Loucy (cell line): Measurements from ENCODE around the gene CXCL3.

ENCODE experiments used
- H2AFZ ChIP-seq: fragments of 200-600 bp; sonication (generic); 2 replicates; pipeline ENCODE4 v1.6.0; 2016; ENCODE audit warnings: antibody characterized with exemption, mild to moderate bottlenecking, low read length, moderate library complexity
- H3F3A ChIP-seq: fragments of 200-600 bp; 2 replicates; pipeline ENCODE4 v1.6.0; 2016; ENCODE audit warnings: antibody characterized with exemption, low read depth, mild to moderate bottlenecking
- H3K27me3 ChIP-seq: fragments of 200-600 bp; sonication (generic); 2 replicates; pipeline ENCODE4 v1.6.1; 2014; ENCODE audit warnings: low read length, mild to moderate bottlenecking; ENCODE audit not compliant: insufficient read depth, poor library complexity, severe bottlenecking
- H3K36me3 ChIP-seq: fragments of 200-600 bp; sonication (generic); 2 replicates; pipeline ENCODE4 v1.6.1; 2016; ENCODE audit warnings: low read length; ENCODE audit not compliant: insufficient read depth
- H3K4me1 ChIP-seq: fragments of 200-600 bp; sonication (generic); 2 replicates; pipeline ENCODE4 v1.5.1; 2014; ENCODE audit warnings: low read length, mild to moderate bottlenecking; ENCODE audit not compliant: insufficient read depth, poor library complexity, severe bottlenecking
- H3K4me2 ChIP-seq: fragments of 200-600 bp; sonication (generic); 2 replicates; pipeline ENCODE4 v1.6.0; 2014; ENCODE audit warnings: antibody characterized with exemption, low read length, low read depth, mild to moderate bottlenecking; ENCODE audit not compliant: poor library complexity, severe bottlenecking
- H3K4me3 ChIP-seq: fragments of 200-600 bp; sonication (generic); 2 replicates; pipeline ENCODE4 v1.5.1; 2014; ENCODE audit warnings: low read length, mild to moderate bottlenecking, mixed read lengths; ENCODE audit not compliant: poor library complexity, severe bottlenecking
- H3K79me2 ChIP-seq: fragments of 200-600 bp; sonication (generic); 2 replicates; pipeline ENCODE4 v1.6.1; 2014; ENCODE audit warnings: low read length; ENCODE audit not compliant: insufficient read depth
- H3K9ac ChIP-seq: fragments of 200-600 bp; sonication (generic); 2 replicates; pipeline ENCODE4 v1.6.0; 2014; ENCODE audit warnings: mild to moderate bottlenecking, low read depth, low read length, moderate library complexity; ENCODE audit not compliant: poor library complexity, severe bottlenecking
- H3K9me2 ChIP-seq: fragments of 200-600 bp; sonication (generic); replicated peaks from 2 replicates; pipeline ENCODE4 v1.6.1; 2016; ENCODE audit warnings: low read depth, low read length, mixed read lengths
- H3K9me3 ChIP-seq: fragments of 200-600 bp; sonication (generic); 2 replicates; pipeline ENCODE4 v1.6.1; 2014; ENCODE audit warnings: mild to moderate bottlenecking, antibody characterized with exemption, low read length, low read depth; ENCODE audit not compliant: insufficient read depth
- H4K20me1 ChIP-seq: fragments of 200-600 bp; sonication (generic); 2 replicates; pipeline ENCODE4 v1.6.0; 2014; ENCODE audit warnings: antibody characterized with exemption, low read length, mild to moderate bottlenecking; ENCODE audit not compliant: insufficient read depth, poor library complexity, severe bottlenecking
- CTCF ChIP-seq: fragments of 200-600 bp; sonication (generic); conservative IDR thresholded peaks from 2 replicates; pipeline ENCODE4 v1.5.1; 2014; ENCODE audit warnings: mild to moderate bottlenecking, antibody characterized with exemption, low read length
- EZH2phosphoT487 ChIP-seq: fragments of 200-600 bp; IDR thresholded peaks from 2 replicates; pipeline ENCODE4 v1.6.1; 2018; ENCODE audit warnings: antibody characterized with exemption, mild to moderate bottlenecking, moderate library complexity, borderline replicate concordance

Gene CXCL3

GRCh38 chr4:73992050-73992449 lies 46.4 kb downstream of the CXCL3 start:
- Histone ChIP-seq H3K4me1 (peaks cover 9% of the 10 kb centered on the region), H3K9me3 (no peaks in the 10 kb centered on the region), H3K4me3 (no peak overlapping the region), H3K9ac (no peak overlapping the region), H3K27me3 (no peaks in the 10 kb centered on the region), H2AFZ (no peak overlapping the region), H3K4me2 (no peak overlapping the region), H3K79me2 (no peaks in the 10 kb centered on the region), H3K9me2 (no peaks in the 10 kb centered on the region), H3F3A (no peaks in the 10 kb centered on the region), H3K36me3 (no peaks in the 10 kb centered on the region), H4K20me1 (no peaks in the 10 kb centered on the region)
- TF ChIP-seq CTCF, result no peak
- no peak for TF ChIP-seq EZH2phosphoT487

GRCh38 chr4:73991742-73992000 lies 46.8 kb downstream of the CXCL3 start:
- H3K9ac ChIP-seq, result no peak overlapping the region
- H3F3A ChIP-seq, result no peaks in the 10 kb centered on the region
- H3K9me3 ChIP-seq, result no peaks in the 10 kb centered on the region
- no peaks in the 10 kb centered on the region for H3K9me2 ChIP-seq
- no peaks in the 10 kb centered on the region for H3K36me3 ChIP-seq
- no peaks in the 10 kb centered on the region for H3K27me3 ChIP-seq
- no peak overlapping the region for H2AFZ ChIP-seq
- H3K4me2 ChIP-seq, result no peak overlapping the region
- H3K79me2 ChIP-seq, result no peaks in the 10 kb centered on the region
- no peaks in the 10 kb centered on the region for H4K20me1 ChIP-seq
- no peak overlapping the region for H3K4me3 ChIP-seq
- peaks cover 9% of the 10 kb centered on the region for H3K4me1 ChIP-seq
- TF ChIP-seq EZH2phosphoT487 (no peak), CTCF (no peak)

GRCh38 chr4:73990988-73991741 lies 47.3 kb downstream of the CXCL3 start:
- H4K20me1 ChIP-seq, result no peaks in the 10 kb centered on the region
- no peaks in the 10 kb centered on the region for H3K9me2 ChIP-seq
- no peaks in the 10 kb centered on the region for H3K79me2 ChIP-seq
- no peaks in the 10 kb centered on the region for H3K36me3 ChIP-seq
- no peak for TF ChIP-seq EZH2phosphoT487
- no peak for TF ChIP-seq CTCF
- no peak overlapping the region for H2AFZ ChIP-seq
- no peaks in the 10 kb centered on the region for H3K27me3 ChIP-seq
- peaks cover 9% of the 10 kb centered on the region for H3K4me1 ChIP-seq
- H3K9ac ChIP-seq, result no peak overlapping the region
- no peaks in the 10 kb centered on the region for H3F3A ChIP-seq
- H3K4me2 ChIP-seq, result no peak overlapping the region
- no peak overlapping the region for H3K4me3 ChIP-seq
- no peaks in the 10 kb centered on the region for H3K9me3 ChIP-seq
